PFSK-1 (cell line): ENCODE results near the gene GM2A.

Experiments used
- FOXP2 ChIP-seq: optimal IDR thresholded peaks from 2 replicates; pipeline ENCODE3; 2011; ENCODE audit warnings: borderline replicate concordance, control low read depth, inconsistent platforms; ENCODE audit not compliant: insufficient read depth; ENCODE audit errors: extremely low read length, extremely low read depth
- POLR2AphosphoS5 ChIP-seq: IDR thresholded peaks from 2 replicates; pipeline ENCODE4 v1.6.1; 2012; ENCODE audit warnings: low read depth, mild to moderate bottlenecking, control low read depth, low read length, moderate library complexity
- SIN3A ChIP-seq: IDR thresholded peaks from 2 replicates; pipeline ENCODE4 v1.6.1; 2012; ENCODE audit warnings: mild to moderate bottlenecking, low read length, moderate library complexity, borderline replicate concordance; ENCODE audit not compliant: insufficient read depth

DNA sequence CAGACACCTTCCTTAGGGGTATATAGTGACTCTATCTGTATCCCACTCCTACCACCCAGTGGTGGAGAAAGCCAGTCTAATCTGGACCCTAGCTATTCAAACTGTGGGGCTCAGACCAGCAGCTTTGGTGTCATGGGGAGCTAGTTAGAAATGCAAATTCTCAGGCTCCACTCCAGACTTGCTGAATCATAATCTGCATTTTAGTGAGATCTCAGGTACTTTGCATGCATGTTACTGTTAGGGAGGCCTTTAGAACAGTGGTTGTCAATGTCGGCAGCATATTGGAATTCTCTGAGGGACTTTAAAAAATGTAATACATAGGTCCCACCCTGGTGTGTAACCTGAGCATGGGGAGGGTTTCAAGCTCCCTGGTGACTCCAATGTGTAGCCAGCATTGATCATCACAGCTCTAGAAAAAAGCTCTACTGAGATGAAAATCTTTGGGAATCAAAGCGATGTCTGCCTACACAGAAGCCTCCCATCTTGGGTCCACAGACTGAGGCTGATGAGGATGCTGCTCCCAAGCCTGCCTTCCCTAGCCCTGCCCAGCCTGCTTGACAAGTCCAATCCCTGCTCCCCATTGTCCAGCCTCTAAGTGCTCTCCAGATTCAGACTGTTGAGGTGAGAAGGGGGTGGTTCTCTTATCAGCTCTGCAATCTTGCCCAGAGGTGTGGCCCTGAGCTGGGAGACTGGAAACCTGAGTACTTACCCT, 11.9 kb upstream of the GM2A start:
- TF ChIP-seq POLR2AphosphoS5, result no peak
- TF ChIP-seq SIN3A, result no peak
- TF ChIP-seq FOXP2, result no peak
